GM19238 (cell line): ENCODE data around the gene PBX2.
A peak's percentile ranks its signal among the peaks of the same experiment; 100 is the strongest.
"Not testable (repeated sequence)": the region's sequence is repeated elsewhere in the genome, so short reads cannot be mapped to it uniquely, and the experiment has no call there.

Experiments
- DNase-seq: peaks from one replicate; pipeline ENCODE4 v3.0.0; 2011; ENCODE audit warnings: low spot score; ENCODE audit not compliant: insufficient read length

PBX2 gene

DNA sequence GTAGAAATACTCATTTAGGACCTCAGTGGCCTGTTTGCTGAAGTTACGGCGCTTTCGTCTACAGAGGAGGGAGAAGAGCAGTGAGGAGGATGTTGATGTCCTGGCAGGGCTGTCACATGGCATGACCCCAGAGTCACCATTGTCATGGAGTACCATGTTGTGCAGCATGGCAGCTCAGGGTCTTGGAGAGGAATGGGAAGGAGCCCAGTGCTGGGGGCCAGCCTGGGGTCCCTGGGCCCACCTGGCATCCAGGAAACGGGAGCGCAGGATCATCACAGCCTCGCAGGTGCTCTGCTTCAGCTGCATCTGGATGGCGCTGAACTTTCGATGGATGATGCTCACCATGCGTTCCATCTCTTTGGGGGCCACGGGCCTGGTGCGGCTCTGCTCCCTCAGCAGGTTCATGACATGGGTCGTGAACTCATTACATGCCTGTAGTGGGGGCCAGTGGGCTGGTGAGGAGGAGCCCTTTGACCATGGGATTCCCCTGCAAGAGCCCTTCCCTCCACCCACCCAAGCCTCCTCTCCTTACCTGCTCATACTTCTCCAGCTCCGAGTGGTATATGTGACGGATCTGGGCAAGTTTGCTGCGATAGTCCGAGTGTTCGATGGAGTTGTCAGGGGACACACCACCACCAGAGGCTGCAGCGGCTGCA lies 2.1 kb downstream of the PBX2 start:
- not testable (repeated sequence) for DNase-seq

DNA sequence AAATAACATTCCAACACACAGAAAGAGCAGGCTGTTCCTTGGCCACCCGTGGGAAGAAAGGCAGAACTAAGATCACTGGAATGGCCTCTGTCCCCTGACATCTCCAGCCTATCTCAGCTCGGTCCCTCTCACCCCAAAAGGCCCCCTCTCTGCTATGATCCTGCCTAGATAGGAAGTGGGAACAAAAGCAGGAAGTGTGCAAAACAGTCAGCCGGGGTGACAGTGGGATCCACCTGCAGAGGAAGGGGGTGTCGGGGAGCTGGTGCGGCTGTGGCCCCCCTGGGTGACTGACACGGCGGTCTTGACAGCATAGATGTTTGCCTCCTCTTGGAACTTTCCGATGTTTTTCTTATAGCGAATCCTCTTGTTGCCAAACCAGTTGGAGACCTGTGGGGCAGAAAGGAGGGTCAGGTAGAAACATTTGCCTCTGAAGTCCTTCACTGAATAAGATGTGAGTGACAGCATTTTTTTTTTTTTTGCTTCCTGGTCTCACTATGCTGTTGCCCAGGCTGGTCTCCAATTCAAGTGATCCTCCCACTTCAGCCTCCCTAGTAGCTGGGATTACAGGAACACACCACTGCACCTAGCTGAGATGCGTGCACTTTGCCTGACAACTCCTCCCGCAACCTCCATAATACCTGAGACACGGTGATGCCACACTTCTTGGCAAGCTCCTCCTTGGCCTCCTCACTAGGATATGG lies 2.8 kb downstream of the PBX2 start:
- DNase-seq: no peak

DNA sequence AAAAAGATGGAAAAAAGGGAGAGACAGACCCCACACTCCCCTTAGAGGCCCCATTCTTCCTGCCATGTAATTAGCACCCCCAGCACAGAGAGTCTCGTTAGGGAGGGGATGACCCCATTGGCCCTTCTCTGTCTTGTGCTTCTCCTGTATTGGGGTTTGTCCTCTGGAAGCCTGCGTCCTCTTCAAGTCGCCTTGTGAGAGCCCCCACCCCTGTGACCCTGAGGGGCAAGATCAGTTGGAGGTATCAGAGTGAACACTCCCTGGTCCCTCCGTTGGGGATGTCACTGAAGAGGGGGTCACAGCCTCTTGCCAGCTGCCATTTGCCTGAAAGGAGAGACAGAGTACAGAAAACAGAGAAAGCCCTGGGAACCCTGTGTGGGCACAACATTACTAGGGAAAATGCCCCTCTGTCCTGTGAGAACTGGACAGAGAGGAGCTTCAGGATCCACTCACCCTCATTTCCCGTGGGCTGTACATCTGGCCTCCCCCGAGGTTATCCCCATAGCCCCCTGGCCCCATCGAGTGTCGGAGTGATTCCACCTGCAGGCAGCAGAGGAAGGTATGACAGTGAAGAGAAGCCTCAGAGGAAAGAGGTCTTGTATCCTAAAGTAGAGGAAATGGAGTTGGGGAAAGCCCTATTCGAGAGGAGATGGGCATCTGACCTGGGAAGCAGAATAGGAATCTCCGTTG lies 3.7 kb downstream of the PBX2 start:
- not testable (repeated sequence) for DNase-seq

DNA sequence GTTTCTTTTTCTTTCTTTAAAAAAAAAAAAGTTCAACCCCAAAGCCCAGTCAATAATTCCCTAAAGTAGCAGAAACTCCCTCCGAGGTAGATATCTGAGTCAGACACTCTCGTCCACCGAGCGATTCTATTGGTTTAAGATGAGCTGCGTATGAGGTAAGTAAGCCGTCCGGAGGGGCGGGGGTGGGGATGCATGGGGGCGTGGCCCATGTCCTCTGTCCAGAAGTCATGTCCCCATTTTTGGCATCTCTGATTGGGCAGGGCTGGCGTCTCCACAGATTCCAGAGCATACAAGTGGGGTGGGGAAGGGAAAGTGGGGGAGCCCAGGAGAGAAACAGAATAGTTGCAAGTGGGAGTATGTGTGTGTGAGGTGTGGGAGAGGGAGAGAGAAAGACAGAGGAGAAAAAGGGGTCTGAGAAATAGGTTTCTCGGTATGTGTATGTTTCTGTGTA lies 4.3 kb downstream of the PBX2 start:
- DNase-seq: not testable (repeated sequence)

DNA sequence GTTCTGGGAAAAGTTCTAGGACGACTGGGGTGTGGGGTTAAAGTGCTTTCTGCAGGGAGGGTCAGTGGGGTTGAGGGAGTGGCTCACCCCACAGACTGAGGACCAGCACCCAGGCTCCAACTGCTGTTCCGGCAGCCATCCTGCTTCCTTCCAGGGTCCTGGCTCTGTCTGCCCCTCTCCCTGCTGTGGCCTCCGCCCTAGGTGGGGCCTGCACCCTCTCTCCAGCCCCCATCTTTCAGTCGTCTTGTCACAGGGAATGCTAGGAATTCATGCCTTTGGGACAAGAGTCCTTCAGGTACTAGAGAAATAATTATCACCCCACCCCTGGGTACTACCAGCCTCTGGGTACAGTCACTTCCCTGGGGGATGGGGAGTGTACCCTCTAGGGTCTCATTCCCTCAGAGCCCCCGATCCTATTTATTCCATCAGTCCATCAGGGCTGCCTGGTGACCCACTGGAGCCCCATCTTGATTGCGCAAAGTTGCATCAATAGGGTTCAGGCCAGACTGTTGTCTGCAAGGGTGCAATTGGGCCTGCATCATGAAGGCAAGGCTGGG lies 5.8 kb downstream of the PBX2 start, which contains the start of gene AGER:
Gene AGER, minus strand, starts transcription at position 170 of the 557 bp plus-strand sequence. Its CDS starts 31 bp downstream, at position 139.
- no peak for DNase-seq

DNA sequence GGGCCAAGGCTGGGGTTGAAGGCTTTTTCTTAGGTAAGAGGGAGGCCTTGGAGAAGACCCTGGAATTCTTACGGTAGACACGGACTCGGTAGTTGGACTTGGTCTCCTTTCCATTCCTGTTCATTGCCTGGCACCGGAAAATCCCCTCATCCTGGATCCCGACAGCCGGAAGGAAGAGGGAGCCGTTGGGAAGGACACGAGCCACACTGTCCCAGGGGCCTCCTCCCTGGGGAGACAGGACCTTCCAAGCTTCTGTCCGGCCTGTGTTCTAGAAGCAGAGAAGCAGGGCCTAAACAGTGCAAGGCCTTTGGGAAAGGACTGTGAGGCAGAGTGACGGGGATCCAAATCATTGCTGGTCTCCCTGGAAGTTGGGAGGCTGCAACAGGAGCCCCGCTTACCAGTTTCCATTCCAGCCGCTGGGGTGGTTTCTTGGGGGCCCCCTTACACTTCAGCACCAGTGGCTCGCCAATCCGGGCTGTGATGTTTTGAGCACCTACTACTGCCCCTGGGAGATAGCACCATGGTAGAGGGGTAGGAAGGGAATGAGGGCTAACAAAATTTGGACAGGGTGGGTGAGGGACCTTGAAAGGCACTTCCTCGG lies 6.4 kb downstream of the PBX2 start:
- no peak for DNase-seq

DNA sequence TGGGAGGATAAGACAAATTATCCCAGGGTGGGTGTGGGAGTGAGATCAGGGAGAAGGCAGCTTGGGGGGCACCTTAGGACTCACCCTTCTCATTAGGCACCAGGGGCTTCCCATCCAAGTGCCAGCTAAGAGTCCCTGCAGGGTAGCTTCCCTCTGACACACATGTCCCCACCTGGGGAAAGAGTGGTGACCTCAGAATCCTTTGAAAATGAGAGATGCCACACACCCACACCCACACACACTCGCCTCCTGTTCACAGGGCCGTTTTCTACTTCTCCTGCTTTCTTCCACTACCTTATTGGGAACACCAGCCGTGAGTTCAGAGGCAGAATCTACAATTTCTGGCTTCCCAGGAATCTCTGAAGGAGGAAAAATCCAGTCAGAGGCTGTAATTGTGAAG lies 7.0 kb downstream of the PBX2 start:
- DNase-seq: no peak

DNA sequence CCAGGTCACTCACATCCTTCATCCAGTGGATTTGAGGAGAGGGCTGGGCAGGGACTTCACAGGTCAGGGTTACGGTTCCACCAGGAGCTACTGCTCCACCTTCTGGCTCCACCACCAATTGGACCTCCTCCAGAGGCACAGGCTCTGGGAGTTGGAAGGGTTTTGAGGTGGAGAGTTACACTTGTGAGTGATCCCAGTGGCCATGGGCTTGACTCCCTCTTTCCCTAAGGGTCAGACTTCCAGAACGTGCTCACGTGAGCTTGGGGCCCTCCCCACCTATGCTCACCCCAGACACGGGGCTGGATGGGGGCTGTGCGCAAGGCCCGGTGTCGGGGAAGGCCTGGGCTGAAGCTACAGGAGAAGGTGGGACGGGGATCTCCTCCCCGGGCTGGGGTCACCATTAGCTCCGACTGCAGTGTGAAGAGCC lies 7.4 kb downstream of the PBX2 start:
- DNase-seq: no peak

DNA sequence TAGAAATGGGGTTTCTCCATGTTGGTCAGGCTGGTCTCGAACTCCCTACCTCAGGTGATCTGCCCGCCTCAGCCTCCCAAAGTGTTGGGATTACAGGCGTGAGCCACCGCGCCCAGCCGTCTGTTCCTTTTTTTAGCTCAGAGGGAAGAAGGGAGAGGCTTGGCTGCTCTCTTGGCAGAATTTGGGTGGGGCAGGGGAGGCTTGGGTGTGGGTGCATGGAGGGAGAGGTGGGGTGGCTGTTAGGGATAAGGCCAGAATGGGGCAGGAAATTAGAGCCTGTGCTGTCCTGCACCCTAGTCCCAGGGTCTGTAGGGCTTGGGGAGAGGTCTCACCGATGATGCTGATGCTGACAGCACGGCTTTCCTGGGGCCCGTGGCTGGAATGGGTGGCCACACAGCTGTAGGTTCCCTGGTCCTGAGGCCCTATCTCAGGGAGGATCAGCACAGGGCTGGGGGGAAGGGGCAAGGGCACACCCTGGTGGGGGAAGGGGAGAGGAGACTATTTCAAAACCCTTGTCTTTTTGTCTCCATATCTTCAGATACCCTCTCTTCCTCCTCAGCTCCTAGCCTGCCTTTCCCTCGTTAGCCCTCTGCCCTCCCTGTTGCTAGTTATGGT lies 8.0 kb downstream of the PBX2 start:
- no peak for DNase-seq

DNA sequence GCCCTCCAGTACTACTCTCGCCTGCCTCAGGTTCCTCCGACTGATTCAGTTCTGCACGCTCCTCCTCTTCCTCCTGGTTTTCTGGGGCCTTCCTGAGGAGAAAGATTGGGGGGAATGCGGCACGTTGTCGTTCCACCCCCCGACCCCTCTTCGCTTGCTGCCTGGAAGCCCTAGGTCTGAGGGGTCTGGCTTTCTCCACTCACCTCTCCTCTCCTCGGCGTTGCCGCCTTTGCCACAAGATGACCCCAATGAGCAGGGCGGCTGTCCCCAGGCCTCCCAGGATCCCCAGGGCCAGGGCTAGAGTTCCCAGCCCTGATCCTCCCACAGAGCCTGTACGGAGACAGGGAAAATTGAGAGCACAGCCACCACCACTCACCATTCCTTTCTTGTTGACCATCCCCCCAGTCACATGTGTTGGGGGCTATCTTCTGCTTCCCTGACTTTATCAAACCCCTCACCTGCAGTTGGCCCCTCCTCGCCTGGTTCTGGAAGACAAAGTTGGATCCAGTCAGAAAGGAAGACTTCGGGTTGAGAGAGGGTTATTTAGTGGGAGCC lies 8.8 kb downstream of the PBX2 start:
- DNase-seq: no peak

DNA sequence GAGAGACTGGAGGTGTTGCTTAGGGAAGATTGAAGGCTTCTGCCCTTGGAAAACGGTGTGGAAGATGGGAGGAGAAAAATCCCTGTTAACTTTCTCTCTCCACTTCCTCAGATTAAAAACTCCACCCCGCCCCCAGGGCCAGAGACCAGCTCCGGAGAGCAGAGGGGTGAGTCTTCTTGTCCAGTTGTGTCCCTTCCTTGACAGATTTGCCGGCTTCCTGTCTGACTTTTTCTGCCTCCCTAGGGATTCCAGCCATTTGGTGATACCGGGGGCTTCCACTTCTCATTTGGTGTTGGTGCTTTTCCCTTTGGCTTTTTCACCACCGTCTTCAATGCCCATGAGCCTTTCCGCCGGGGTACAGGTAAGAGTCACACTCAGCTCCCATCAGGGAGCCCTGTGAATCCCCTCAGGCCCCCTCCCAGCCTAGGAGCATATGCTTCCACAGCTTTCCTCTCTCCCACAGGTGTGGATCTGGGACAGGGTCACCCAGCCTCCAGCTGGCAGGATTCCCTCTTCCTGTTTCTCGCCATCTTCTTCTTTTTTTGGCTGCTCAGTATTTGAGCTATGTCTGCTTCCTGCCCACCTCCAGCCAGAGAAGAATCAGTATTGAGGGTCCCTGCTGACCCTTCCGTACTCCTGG lies 10.1 kb downstream of the PBX2 start:
- DNase-seq: no peak

DNA sequence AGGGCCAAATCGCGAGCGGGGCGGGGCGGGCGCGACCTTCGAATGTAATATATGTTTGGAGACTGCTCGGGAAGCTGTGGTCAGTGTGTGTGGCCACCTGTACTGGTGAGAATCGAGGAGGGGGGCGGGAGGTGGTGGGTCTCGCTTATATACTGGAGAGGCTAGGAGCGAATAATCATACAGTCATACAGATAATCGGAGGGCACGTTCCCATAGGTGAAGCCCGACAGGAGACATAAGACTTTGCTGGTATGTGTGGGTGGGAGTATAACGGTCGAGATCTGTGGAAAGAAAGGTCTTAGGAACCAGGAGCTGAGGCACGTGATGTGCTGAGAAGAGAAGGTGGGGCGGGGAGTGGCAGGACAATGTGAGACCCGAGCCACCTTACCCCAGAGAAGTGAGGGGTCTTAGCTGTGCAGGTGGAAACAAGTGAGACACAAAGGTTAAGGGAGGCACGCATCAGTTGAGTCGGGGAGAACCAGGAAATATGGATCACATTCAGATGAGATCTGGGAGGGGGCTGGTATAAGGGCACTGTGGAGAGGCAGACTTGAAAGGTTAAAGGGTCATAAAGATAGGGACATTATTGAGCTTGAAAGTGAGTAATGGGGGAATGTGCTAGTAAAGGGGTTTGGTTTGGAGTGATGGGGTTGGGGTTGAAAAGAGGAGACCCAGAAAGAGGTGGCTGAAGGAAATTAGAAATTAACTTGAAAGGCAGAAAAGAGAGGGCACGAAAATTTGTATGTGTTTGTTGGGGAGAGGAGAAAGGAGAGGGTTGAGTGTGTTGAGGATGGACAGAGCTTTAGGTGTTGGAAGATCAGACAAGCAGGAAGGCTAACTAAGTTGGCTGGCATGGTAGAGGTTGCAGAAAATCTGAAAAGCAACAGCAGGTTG lies 11.2 kb downstream of the PBX2 start:
- DNase-seq: no peak

DNA sequence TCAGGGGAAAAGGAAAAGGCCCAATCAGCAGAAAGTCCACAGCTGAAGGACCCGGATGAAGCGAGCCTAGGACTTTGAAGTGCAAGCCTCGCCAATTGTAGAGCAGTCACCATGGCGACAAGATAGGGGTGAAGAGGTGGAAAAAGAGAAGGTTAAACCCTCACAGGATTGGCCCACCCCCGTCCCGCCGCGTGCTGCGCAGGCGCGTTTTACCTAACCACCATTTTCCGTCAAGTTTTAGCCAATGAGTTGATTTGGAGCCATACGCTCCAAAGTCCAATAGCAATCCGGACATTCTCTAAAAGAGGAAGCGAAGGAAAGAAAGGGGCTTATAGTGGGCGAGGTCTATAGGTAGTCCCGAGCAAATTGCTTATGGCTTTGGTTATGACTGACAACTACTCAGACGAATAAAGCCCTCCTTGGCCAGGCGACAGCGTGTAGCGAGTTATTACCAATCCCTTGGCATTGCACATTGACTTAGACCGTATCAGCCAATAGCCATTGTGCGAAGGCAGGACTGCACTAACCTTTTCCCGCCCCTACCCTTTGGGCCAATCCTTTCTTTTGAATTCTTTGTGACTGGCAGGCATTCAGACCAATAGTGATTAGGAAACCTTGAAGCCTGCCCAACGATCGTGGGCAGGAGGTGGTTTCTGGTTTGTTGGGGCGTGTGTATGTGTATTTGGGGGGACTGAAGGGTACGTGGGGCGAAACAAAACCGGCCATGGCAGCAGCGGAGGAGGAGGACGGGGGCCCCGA lies 12.0 kb downstream of the PBX2 start, which contains the start of gene RNF5:
Gene RNF5, plus strand, starts transcription at position 618 of the 759 bp plus-strand sequence. Its CDS starts 107 bp downstream, at position 725.
- DNase-seq: peak; percentile 89

DNA sequence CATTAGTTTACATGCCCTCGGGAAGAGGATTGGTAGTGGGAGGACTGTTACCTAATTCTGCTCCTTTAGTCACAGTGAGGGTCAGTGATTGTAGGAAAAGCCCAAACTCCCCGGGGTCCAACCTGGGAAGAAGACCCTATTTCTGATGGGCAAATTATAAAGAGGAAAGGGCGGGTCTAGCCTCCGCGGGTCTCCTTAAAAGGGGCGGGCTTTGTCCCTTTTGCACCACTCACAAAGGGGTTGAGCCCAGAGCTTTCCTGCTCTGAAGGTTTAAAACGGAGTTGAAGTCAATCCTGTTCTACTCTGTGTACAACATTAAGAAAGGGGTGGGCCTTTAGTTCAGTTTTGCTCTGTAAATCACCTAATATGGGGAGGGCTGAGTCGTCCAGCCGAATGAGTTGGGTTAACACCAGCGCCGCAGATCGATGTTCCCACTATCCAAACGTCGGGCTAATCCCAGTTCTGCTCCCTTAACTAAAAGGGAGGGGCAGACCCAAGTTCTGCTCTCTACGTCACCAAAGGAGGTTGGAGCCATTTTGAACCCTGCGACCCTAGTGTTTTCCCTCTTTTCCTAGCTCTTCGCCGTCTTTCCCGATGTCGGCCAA lies 12.7 kb downstream of the PBX2 start:
- DNase-seq: no peak

DNA sequence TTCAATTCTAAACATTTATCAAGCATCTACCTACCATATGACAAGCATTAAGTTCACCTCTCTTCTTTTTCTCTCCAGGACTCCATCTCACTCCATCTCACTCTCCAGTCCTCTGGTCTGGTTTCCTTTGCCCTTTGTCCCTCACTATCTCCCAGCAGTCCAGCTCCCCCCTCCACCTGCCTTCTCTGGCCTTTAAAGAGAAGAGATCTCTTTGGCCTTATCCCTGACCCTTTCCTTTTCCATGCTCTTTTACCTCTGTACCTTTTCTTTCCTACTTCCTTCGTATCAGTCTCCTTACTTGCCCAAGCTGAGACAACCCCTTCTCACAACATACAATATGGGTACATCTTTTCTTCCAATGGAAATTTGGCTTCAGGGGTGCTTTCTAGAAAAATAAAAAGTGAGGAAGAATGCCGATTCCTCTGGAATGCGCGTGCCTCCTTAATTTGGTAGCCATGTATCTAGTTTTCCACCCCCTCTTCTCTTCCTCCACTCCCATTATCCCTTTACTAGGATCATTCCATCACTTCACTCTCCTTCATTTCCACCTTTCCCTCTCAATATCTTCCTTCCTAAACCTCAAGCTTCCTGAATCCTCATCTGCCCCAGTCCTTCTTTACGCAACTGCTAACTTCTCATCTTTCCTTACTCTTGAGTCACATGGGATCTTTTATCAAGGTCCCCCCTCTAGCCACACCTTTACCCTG lies 13.4 kb downstream of the PBX2 start:
- DNase-seq: no peak

DNA sequence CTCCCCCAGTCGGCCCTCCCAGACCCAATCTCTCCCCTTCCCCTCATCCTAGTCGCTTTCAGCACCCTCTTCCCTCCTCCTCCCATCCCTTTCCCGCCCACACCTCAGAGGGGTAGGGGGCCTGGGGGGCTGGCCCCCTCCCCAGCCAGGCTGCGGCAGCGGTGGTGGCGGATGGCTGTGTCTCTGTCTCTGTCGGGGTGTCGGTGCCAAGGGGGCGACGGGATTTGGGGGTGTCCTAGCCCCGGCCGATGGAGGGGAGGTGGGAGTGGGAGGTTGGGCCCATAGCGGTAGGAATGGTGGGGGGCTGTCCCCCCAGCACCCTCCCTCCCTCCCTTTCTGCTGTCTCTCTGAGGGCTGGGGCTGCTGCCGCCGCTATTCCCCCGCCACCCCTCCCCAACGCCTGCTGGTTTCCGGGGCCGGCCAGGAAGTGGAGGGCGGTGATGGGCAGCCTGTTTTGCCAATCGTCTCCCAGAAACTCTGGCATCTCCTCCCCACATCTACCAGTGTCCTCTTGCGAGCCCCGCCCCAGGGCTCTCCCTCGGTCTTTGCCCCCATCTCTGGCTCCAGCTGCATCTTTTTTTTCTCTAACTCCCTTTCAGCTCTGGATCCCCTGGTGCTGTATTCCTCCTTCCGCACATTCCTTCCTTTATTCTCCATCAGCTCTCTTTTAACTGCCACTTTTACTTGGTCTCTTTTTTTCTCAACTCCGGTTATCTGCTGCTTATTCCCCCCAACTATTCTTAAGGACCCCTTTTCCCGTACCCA lies 14.1 kb downstream of the PBX2 start, which contains the start of gene AGPAT1:
Gene AGPAT1, minus strand, starts transcription at position 374 of the 765 bp plus-strand sequence. CDS start 4,588 bp downstream, outside the sequence.
- DNase-seq: peak; percentile 99
